Suprapubic skin (tissue), 4 donors: Measurements from ENCODE around the gene MRPL24.
"Not testable (repeated sequence)": the region's sequence is repeated elsewhere in the genome, so short reads cannot be mapped to it uniquely, and the experiment has no call there.

Source experiments
- EP300 ChIP-seq: sonication (generic); formaldehyde crosslinking; IDR thresholded peaks from one replicate; pipeline ENCODE4 v1.6.1; 2017; ENCODE audit warnings: antibody characterized with exemption
- POLR2A ChIP-seq, 2 donors: fragments of 450-650 bp; IDR thresholded peaks; one replicate each; pipeline ENCODE4 v1.6.1; 2017; ENCODE audit warnings: antibody characterized with exemption in 2 of 2, mild to moderate bottlenecking in 2 of 2, moderate library complexity in 2 of 2
- POLR2AphosphoS5 ChIP-seq, 3 donors: sonication (generic); formaldehyde crosslinking; IDR thresholded peaks; one replicate each; pipeline ENCODE4 v1.6.1; 2017; ENCODE audit warnings: antibody characterized with exemption in 3 of 3
- TF ChIP-seq, protein P1 (sequence below), 2 donors: fragments of 200-600 bp in 1 of 2; fragments of 450-650 bp in 1 of 2; sonication (generic) in 1 of 2; IDR thresholded peaks; one replicate each; pipeline ENCODE4 v1.5.1; 2016 to 2019; ENCODE audit warnings: antibody characterized with exemption in 2 of 2, mild to moderate bottlenecking in 1 of 2, moderate library complexity in 1 of 2

DNA sequence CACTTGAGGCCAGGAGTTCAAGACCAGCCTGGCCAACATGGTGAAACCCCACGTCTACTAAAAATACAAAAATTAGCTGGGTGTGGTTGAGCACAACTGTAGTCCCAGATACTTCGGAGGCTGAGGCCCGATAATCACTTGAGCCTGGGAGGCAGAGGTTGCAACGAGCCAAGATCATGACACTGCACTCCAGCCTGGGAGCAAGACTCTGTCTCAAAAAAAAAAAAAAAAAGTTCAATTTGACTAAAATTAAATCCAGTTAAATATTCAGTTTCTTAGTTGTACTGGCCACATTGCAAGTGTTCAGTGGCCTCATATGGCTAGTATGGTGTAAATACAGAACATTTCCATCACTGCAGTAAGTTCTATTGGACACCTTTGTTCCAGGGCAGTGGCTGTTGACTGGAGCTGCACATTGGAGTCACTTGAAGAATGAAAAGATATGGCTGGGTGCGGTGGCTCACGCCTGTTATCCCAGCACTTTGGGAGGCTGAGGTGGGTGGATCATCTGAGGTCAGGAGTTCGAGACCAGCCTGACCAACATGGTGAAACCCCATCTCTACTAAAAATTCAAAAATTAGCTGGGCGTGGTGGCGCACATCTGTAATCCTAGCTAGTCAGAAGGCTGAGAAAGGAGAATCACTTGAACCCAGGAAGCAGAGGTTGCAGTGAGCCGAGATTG lies 16.8 kb upstream of the MRPL24 start:
- not testable (repeated sequence) for TF ChIP-seq POLR2A (IDR thresholded peaks at IDR 0.05); POLR2AphosphoS5 (IDR thresholded peaks at IDR 0.05); EP300
- TF ChIP-seq, protein P1, sequence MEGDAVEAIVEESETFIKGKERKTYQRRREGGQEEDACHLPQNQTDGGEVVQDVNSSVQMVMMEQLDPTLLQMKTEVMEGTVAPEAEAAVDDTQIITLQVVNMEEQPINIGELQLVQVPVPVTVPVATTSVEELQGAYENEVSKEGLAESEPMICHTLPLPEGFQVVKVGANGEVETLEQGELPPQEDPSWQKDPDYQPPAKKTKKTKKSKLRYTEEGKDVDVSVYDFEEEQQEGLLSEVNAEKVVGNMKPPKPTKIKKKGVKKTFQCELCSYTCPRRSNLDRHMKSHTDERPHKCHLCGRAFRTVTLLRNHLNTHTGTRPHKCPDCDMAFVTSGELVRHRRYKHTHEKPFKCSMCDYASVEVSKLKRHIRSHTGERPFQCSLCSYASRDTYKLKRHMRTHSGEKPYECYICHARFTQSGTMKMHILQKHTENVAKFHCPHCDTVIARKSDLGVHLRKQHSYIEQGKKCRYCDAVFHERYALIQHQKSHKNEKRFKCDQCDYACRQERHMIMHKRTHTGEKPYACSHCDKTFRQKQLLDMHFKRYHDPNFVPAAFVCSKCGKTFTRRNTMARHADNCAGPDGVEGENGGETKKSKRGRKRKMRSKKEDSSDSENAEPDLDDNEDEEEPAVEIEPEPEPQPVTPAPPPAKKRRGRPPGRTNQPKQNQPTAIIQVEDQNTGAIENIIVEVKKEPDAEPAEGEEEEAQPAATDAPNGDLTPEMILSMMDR (IDR thresholded peaks at IDR 0.05), result not testable (repeated sequence)
